Activated naive CD4-positive, alpha-beta T cell treated with anti-CD3 and anti-CD28 coated beads, Interleukin-2, amount 50 U/mL, for 16 hours (primary cell): Measurements from ENCODE around the gene XYLT1.

ENCODE experiments used
- DNase-seq: peaks from one replicate; pipeline ENCODE4 v3.0.0-alpha.2; 2020

XYLT1 gene

GRCh38 chr16:17245776-17246175, 225.0 kb downstream of the XYLT1 start:
- no peak for DNase-seq

- DNase-seq = no peak
These were observed 225.7 kb downstream of the XYLT1 start for GRCh38 chr16:17244872-17245551.

GRCh38 chr16:17241264-17241835, 229.4 kb downstream of the XYLT1 start:
- DNase-seq = no peak

GRCh38 chr16:17238285-17239028, 232.3 kb downstream of the XYLT1 start:
- no peak for DNase-seq

- no peak for DNase-seq
These were observed 233.3 kb downstream of the XYLT1 start for GRCh38 chr16:17237350-17237944.

- no peak for DNase-seq
These were observed 235.5 kb downstream of the XYLT1 start for GRCh38 chr16:17235147-17235815.

GRCh38 chr16:17233318-17234002, 237.3 kb downstream of the XYLT1 start:
- no peak for DNase-seq

GRCh38 chr16:17232487-17232886, 238.3 kb downstream of the XYLT1 start:
- no peak for DNase-seq

GRCh38 chr16:17231972-17232371, 238.8 kb downstream of the XYLT1 start:
- no peak for DNase-seq

GRCh38 chr16:17230932-17231581, 239.7 kb downstream of the XYLT1 start:
- no peak for DNase-seq

GRCh38 chr16:17229766-17230165, 241.0 kb downstream of the XYLT1 start:
- no peak for DNase-seq

- DNase-seq = no peak
These were observed 241.6 kb downstream of the XYLT1 start for GRCh38 chr16:17229131-17229530.

- DNase-seq = no peak
These were observed 242.1 kb downstream of the XYLT1 start for GRCh38 chr16:17228708-17229055.

- DNase-seq = no peak
These were observed 242.6 kb downstream of the XYLT1 start for GRCh38 chr16:17228048-17228707.

GRCh38 chr16:17227278-17227677, 243.5 kb downstream of the XYLT1 start:
- DNase-seq = no peak

GRCh38 chr16:17225541-17225940, 245.2 kb downstream of the XYLT1 start:
- no peak for DNase-seq

GRCh38 chr16:17224879-17225281, 245.9 kb downstream of the XYLT1 start:
- DNase-seq = no peak

- DNase-seq = no peak
These were observed 246.4 kb downstream of the XYLT1 start for GRCh38 chr16:17224350-17224749.

- no peak for DNase-seq
These were observed 247.2 kb downstream of the XYLT1 start for GRCh38 chr16:17223576-17223975.

GRCh38 chr16:17222871-17223401, 247.8 kb downstream of the XYLT1 start:
- no peak for DNase-seq

- no peak for DNase-seq
These were observed 250.8 kb downstream of the XYLT1 start for GRCh38 chr16:17219991-17220390.
